GM21381 (cell line): ENCODE measurements around the gene ZNF878.
"Not testable (repeated sequence)": the region's sequence is repeated elsewhere in the genome, so short reads cannot be mapped to it uniquely, and the experiment has no call there.

Experiments
- ATAC-seq: cut with Tn5 transposase; IDR thresholded peaks from one replicate; pipeline ENCODE4 v1.9.1; 2021; ENCODE audit warnings: mild to moderate bottlenecking, moderate library complexity; ENCODE audit not compliant: unreplicated experiment

ZNF878 gene

GRCh38 chr19:12052497-12053169, at the start of gene ZNF878:
ZNF878 (minus strand) TSS chr19:12052961; CDS start chr19:12052801, 160 bp downstream.
- ATAC-seq = peak; percentile 88

GRCh38 chr19:12098040-12098439, 45.3 kb upstream of the ZNF878 start:
- no peak for ATAC-seq

- no peak for ATAC-seq
Observed at GRCh38 chr19:12095111-12095790, 42.5 kb upstream of the ZNF878 start.

- ATAC-seq = no peak
Observed at GRCh38 chr19:12093777-12094176, 41.0 kb upstream of the ZNF878 start.

GRCh38 chr19:12092956-12093355, 40.2 kb upstream of the ZNF878 start:
- ATAC-seq = no peak

- peak; percentile 61 for ATAC-seq
Observed at GRCh38 chr19:12092065-12092867, 39.5 kb upstream of the ZNF878 start.

GRCh38 chr19:12090807-12091206, 38.0 kb upstream of the ZNF878 start:
- ATAC-seq = no peak

- ATAC-seq = no peak
Observed at GRCh38 chr19:12085074-12085818, 32.5 kb upstream of the ZNF878 start.

GRCh38 chr19:12083336-12083735, 30.6 kb upstream of the ZNF878 start:
- ATAC-seq = not testable (repeated sequence)

- ATAC-seq = no peak
Observed at GRCh38 chr19:12077375-12077774, 24.6 kb upstream of the ZNF878 start.

GRCh38 chr19:12076331-12076730, 23.6 kb upstream of the ZNF878 start:
- ATAC-seq = not testable (repeated sequence)

GRCh38 chr19:12075538-12076139, 22.9 kb upstream of the ZNF878 start:
- ATAC-seq = no peak

GRCh38 chr19:12064590-12065538, 12.1 kb upstream of the ZNF878 start, which contains the start of gene ZNF844:
ZNF844 (plus strand) TSS chr19:12064731; CDS start chr19:12064874, 143 bp downstream.
- peak; percentile 60 for ATAC-seq

GRCh38 chr19:12055784-12056183, 3.0 kb upstream of the ZNF878 start:
- no peak for ATAC-seq

- no peak for ATAC-seq
Observed at GRCh38 chr19:12052091-12052496, 667 bp downstream of the ZNF878 start.

- no peak for ATAC-seq
Observed at GRCh38 chr19:12047868-12048267, 4.9 kb downstream of the ZNF878 start.

GRCh38 chr19:12043752-12044422, 8.9 kb downstream of the ZNF878 start:
- ATAC-seq = no peak

- no peak for ATAC-seq
Observed at GRCh38 chr19:12042893-12043292, 9.9 kb downstream of the ZNF878 start.
